ENCODE data around the gene BSN.

Gene BSN

GRCh38 chr3:49602049-49602554 lies 47.8 kb downstream of the BSN start:
- no peak for DNase-seq (ENCODE audit: low read depth in 2 of 3, low spot score in 2 of 3)

DNA sequence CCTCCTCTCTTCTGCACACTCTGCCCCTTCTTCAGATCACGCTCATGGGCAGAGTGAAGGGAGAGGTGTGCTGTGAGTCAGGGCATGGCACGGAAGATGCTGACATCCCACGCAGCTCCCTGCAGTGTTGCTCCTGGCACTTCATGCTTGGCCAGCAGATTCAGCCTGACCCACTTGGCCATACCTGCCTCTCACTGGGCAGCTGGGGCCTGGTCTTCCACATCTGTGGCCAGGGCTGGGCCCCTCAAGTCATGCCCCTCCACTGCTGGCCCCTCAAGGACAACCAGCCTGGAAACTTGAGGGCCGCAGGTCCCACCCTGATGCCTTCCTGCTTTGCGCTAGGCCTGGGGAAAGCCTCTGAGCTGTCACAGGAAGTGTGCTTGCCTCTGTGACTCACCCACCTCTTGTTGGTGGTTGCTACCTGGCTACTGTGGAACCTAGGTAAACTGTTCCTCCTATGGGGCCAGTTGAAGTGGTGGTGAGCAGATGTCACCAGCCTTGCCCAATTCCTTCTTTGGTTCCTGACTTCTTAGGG lies 48.7 kb downstream of the BSN start:
- DNase-seq (ENCODE audit: low read depth in 2 of 3, low spot score in 2 of 3), result peak; percentile 12 to 23 (median 19)

GRCh38 chr3:49606427-49606826 lies 52.1 kb downstream of the BSN start:
- DNase-seq (ENCODE audit: low read depth in 2 of 3, low spot score in 2 of 3), result no peak

- DNase-seq (ENCODE audit: low read depth in 2 of 3, low spot score in 2 of 3), result no peak
These were observed 52.9 kb downstream of the BSN start for GRCh38 chr3:49607105-49607591.

DNA sequence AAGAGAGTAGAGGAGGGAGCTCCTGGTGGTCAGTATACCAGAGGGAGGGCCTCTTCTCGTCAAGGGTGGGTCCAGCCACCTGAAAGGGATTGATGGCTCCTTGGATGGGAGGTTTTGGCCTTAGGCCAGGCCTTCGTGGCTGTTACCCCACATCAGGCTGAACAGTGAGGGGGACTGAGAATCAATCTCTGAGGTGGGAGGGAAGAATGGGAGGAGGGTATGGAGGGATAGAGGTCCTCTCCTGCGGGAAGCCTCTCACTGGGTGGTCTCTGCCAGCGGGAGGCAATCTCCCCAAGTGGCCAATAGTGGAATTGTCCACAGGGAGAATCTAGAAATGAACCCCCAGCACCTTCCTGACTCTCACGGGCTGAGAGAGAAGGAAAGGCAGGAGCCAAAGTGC lies 53.5 kb downstream of the BSN start:
- DNase-seq (ENCODE audit: low read depth in 2 of 3, low spot score in 2 of 3), result no peak

- DNase-seq (ENCODE audit: low read depth in 2 of 3, low spot score in 2 of 3), result no peak
These were observed 55.0 kb downstream of the BSN start for GRCh38 chr3:49609314-49609713.

DNA sequence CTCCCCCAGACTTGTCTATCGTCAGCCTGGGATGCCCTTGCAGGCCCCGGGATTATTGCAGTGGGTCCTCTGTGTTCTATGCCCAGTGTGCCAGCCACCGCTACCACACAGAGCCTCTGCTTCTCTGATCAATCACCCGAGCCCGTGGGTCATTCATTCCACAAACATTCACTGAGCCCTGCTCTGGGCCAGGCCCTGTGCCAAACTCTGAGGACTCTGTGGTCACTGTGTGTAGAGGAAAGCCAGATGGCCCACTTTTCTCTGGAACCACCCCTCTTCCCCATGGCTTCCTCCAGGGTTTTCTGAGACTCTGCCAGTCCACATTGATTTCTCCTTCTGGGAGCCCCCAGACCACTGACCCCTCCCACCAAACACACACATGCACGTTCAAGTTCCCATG lies 55.5 kb downstream of the BSN start:
- no peak for DNase-seq (ENCODE audit: low read depth in 2 of 3, low spot score in 2 of 3)

- no peak for DNase-seq (ENCODE audit: low read depth in 2 of 3, low spot score in 2 of 3)
These were observed 56.5 kb downstream of the BSN start for GRCh38 chr3:49610666-49611280.

DNA sequence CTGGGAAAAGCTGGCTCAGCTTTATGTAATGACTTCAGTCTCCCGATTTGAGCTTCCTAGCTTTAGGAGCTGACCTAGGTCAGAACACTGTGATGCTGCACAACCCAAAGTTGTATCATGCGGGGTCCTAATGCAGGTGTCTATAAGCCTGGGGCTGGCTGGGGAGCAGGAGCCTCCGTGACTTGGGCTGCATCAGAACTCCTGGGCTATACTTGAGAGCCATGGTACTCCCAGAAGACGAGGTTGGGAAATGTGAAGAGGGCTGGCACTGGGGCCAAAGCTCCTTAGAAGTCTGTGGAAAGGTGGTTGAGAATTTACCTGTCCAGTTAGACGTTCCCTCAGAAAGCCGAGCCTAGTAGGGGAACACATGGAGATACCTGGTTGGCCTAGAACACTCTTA lies 57.0 kb downstream of the BSN start:
- no peak for DNase-seq (ENCODE audit: low read depth in 2 of 3, low spot score in 2 of 3)

- DNase-seq (ENCODE audit: low read depth in 2 of 3, low spot score in 2 of 3), result no peak
These were observed 57.4 kb downstream of the BSN start for GRCh38 chr3:49611719-49612118.

DNA sequence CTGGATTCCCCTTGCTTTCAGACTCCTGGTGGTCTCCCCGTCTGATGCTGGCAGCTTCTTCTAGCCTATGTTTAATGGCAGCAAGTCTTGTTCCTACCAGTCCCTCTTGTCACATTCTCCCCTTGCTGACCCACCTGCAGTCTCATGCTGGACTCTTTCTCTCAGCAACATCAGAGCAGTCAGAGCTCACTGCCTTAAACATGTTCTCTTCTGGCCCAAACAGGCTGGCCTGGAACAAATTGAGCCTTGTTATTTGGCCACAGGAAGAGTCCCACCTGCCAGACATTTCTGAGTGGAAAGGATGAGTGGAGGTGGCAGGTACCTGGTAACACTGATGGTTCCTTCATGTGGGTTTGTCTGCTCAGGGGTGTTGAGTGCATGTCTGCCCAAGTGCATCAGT lies 60.7 kb downstream of the BSN start:
- DNase-seq (ENCODE audit: low read depth in 2 of 3, low spot score in 2 of 3), result no peak

GRCh38 chr3:49616061-49616460 lies 61.8 kb downstream of the BSN start:
- DNase-seq (ENCODE audit: low read depth in 2 of 3, low spot score in 2 of 3), result no peak

DNA sequence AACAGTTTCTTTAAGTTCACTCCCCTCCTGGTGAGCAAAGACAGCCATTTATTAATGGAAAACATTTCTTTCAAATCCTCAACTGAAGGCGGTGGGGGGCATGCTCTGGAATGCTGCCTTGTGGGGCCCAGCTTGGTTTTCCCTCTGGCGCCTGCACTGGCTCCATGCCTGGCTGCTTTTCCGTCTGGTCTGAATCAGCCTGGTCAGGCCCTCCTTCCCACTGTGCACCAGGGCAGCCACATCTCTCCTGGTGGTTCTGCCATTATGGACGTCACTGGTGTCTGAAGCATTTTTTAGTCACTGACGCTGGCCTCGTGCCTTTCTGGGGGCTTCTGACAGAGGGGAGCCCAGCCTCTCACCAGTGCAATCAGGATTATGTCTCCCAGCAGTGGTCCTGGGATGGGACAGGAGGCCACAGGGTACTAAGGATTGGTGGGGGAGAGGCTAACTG lies 62.2 kb downstream of the BSN start:
- no peak for DNase-seq (ENCODE audit: low read depth in 2 of 3, low spot score in 2 of 3)

DNA sequence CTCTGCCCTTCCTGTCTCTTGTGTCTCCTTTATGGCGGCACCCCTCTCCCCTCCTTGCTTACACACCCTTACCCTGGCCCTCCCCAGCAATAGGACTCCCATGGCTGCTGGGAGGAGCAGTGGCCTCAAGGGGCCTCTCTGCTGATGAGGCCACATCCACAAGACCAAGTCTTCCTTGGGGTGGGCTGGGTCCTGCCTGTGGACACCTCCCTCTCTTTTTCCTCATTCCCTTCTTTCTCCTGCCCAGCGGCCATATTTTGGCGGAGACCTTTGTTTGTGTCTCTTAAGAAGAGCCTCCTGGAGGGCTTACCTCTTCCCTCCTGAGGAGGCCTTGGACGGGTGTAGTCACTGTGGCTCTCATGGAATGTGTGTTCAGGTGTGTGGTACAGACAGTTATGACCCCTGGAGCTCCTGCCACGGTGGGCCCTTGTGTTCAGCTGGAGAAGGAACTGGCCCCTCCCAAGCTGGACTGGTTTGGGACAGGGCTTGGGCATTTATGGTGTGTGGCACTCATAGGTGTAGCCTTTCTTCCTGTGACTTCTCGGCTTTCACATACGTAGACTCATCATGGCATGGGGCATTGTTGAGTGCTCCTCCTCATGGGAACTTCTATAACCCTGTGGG lies 63.2 kb downstream of the BSN start:
- no peak for DNase-seq (ENCODE audit: low read depth in 2 of 3, low spot score in 2 of 3)

DNA sequence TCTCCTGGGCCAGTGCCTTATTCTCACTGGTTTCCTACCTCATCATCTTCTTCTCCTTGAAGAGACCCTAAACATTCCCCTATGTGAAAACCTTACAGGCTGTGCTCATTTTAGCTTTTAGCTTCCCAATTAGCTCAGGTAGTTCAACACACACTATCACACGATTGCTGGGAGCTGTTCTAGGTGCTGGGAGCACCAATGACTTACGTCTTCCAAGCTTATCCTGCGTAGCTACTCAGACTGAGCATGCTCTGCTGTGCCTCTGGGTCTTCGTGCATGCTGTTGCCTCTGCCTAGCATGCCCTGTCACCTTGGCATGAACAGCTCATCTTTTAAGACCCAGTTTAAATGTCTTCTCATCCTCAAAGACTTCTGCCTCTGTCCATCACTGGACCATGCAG lies 64.1 kb downstream of the BSN start:
- no peak for DNase-seq (ENCODE audit: low read depth in 2 of 3, low spot score in 2 of 3)

DNA sequence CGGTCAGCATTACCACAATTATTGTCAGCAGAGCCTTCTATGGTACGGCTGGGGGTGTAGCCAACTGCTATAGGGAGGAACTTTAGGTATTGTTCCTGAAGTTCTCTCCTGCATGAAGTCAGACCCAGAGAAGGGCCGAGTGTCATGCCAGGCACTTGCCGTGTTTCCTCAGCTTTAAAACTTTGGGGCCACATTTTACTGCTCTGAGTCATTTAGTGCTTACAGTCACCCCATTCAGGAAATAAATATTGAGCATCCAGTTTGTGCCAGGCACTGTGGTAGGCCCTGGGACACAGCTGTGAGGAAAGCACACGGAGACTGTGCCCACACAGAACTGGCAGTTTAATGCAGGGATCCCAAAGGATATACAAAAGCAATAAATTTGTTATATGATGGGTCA lies 65.4 kb downstream of the BSN start:
- no peak for DNase-seq (ENCODE audit: low read depth in 2 of 3, low spot score in 2 of 3)

- no peak for DNase-seq (ENCODE audit: low read depth in 2 of 3, low spot score in 2 of 3)
These were observed 66.5 kb downstream of the BSN start for GRCh38 chr3:49620728-49621127.

DNA sequence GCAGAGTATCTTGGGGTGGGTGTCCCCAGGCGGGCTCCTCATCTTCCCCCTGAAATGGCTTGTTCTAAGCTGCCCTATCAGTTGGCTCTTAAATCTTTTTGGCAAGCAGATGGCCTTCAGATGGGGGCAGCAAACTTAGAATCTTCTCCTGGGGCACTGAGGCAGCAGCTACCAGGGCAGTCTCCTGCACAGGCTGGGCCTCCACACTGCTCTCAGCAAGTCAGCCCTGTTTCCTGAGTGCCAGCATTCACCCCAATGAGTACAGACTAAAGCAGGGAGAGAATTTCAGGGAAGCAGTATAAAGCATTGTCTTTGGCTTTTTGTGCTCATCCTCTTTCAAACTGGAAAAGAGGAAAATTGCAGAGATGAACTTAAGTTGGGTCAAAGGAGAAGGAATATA lies 68.8 kb downstream of the BSN start:
- DNase-seq (ENCODE audit: low read depth in 2 of 3, low spot score in 2 of 3), result no peak

- DNase-seq (ENCODE audit: low read depth in 2 of 3, low spot score in 2 of 3), result no peak
These were observed 70.8 kb downstream of the BSN start for GRCh38 chr3:49625071-49625470.

DNA sequence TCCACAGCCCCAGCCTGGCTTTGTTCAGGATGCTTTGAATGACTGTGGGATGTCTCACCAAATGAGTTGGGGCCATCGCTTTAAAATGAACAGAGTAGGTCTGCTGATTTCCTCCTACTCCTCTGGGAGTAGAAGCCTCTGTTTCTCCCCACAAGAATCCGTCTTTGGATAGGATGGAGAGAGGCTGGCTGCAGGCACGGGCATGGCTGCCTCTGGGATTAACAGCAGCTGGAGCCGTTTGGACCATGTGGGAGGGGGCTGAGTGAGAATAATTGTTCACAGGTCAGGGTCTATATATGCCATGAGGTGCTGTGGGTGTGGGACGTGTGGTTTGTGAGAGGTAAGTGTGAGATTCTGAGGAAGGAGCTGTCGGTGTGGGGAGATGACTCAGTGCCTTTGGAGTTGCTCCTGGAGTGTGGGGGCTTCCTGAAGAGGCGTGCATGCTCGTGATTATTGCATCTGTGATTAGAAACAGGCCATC lies 71.9 kb downstream of the BSN start:
- DNase-seq (ENCODE audit: low read depth in 2 of 3, low spot score in 2 of 3), result no peak

DNA sequence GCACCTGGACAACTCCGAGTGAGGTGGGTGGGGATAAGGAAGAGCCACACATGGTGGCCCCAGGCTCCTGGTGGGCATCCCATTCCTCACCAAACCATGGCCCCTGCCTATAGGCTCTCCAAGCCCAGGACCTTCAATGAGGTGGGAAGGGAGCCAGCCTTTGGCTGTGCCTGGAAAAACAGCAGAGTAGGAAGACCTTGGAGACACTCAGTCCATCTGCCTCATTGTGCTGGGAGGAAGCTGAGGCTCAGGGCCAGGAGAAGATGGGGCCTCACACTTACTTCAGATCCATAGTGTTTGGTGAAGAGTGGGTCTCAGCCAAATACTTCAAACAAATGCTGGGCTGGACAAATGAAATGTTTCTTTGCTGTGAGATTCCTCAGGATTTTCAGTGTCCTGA lies 72.5 kb downstream of the BSN start:
- DNase-seq (ENCODE audit: low read depth in 2 of 3, low spot score in 2 of 3), result no peak

DNA sequence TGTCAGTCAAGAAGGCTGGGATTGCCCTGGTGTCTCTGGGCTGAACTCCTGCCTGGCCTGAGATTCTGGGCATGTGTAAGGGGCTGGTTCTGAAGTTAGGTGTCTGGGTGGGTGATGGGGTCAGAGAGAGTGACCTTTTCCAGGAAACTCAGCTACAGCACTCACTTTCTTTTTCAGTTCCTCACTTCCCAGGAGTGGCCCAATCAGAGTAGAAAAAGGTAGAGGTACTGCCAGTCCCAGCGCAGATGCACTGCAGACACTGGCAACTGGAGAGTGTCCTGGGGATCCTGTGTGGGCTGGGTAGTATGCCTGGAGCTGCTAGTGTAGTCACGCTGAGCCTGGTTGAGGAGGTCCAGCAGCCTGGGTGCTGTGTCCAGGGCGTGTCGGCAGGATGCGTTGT lies 73.4 kb downstream of the BSN start:
- no peak for DNase-seq (ENCODE audit: low read depth in 2 of 3, low spot score in 2 of 3)

Measured in activated CD8-positive, alpha-beta memory T cell treated with anti-CD3 and anti-CD28 coated beads for 48 hours (primary cell).